ENCODE results near the gene COG4.
"Not testable (repeated sequence)": the region's sequence is repeated elsewhere in the genome, so short reads cannot be mapped to it uniquely, and the experiment has no call there.

The COG4 gene

DNA sequence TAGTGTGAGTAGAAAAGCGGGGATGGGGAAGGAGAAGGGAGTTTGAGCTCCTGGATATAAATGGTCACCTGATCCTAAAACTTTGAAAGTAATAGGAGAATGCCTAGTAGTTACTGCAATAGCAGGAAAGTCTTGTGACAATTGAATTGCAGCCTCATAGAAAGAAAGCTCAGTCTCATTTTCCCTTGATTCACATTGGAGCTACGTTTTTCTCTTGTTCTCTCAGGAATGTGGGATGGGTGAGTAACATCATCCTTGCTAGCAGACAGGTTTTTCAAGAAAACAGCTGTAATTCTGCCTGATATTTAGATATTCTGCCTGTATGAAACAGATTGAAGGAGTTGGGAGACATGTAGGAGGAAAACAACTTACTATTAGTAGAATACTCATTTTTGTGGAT, 25.6 kb upstream of the COG4 start:
- TF ChIP-seq EZH2phosphoT487 (IDR thresholded peaks at IDR 0.05; ENCODE audit: low read length), result no peak

DNA sequence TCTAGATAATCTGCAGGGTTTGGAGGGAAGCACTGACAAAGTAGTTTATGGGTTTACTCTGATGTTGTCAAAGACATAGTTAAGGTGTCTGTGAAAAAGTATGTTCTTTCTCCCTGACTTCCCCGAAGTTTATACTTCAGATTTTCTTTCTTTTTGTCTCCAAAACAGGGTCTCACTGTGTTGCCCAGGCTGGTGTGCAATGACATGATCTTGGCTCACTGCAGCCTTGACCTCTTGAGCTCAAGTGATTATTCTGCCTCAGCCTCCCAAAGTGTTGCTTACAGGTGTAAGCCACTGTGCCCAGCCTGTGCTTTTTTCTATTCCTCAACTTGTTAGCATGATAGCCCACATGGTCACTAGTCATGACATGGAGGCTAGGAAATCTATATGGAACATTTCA, 21.2 kb upstream of the COG4 start:
- no peak overlapping the region for H3K27ac ChIP-seq (ENCODE audit: low read length)
- no peak overlapping the region for H3K4me2 ChIP-seq (ENCODE audit: low read depth, low read length)
- H3K79me2 ChIP-seq (ENCODE audit: low read length), result peaks cover 98% of the 10 kb centered on the region
- H3K9ac ChIP-seq (ENCODE audit: low read length), result no peak overlapping the region
- H3K4me1 ChIP-seq (ENCODE audit: low read length), result no peaks in the 10 kb centered on the region
- peaks cover 39% of the 10 kb centered on the region for H4K20me1 ChIP-seq (ENCODE audit: insufficient read depth, low read length)
- H3K36me3 ChIP-seq (replicated peaks; ENCODE audit: insufficient read depth, low read length), result peaks cover 35% of the 10 kb centered on the region
- TF ChIP-seq, protein P1, sequence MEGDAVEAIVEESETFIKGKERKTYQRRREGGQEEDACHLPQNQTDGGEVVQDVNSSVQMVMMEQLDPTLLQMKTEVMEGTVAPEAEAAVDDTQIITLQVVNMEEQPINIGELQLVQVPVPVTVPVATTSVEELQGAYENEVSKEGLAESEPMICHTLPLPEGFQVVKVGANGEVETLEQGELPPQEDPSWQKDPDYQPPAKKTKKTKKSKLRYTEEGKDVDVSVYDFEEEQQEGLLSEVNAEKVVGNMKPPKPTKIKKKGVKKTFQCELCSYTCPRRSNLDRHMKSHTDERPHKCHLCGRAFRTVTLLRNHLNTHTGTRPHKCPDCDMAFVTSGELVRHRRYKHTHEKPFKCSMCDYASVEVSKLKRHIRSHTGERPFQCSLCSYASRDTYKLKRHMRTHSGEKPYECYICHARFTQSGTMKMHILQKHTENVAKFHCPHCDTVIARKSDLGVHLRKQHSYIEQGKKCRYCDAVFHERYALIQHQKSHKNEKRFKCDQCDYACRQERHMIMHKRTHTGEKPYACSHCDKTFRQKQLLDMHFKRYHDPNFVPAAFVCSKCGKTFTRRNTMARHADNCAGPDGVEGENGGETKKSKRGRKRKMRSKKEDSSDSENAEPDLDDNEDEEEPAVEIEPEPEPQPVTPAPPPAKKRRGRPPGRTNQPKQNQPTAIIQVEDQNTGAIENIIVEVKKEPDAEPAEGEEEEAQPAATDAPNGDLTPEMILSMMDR (IDR thresholded peaks at IDR 0.05; ENCODE audit: low read length), result no peak
- TF ChIP-seq EZH2phosphoT487 (IDR thresholded peaks at IDR 0.05; ENCODE audit: low read length), result no peak
- no peak for TF ChIP-seq EZH2 (optimal IDR thresholded peaks at IDR 0.05; ENCODE audit: low read depth, low read length)
- H2AFZ ChIP-seq (ENCODE audit: low read length), result no peak overlapping the region
- no peak for DNase-seq
- no peaks in the 10 kb centered on the region for H3F3A ChIP-seq (ENCODE audit: insufficient read depth, low read length)
- no peaks in the 10 kb centered on the region for H3K27me3 ChIP-seq (replicated peaks; ENCODE audit: insufficient read depth, low read length)
- H3K4me3 ChIP-seq (ENCODE audit: low read length), result no peak overlapping the region
- H3K9me2 ChIP-seq (replicated peaks; ENCODE audit: insufficient read depth, low read length), result no peaks in the 10 kb centered on the region
- no peaks in the 10 kb centered on the region for H3K9me3 ChIP-seq (replicated peaks; ENCODE audit: insufficient read depth, low read length)

More for the DNA sequence above, 25.6 kb upstream of the COG4 start:
- no peak for DNase-seq
- Histone ChIP-seq H3K4me3 (ENCODE audit: low read length) (no peak overlapping the region), H3K27ac (ENCODE audit: low read length) (no peak overlapping the region), H3K27me3 (replicated peaks; ENCODE audit: insufficient read depth, low read length) (no peaks in the 10 kb centered on the region), H4K20me1 (ENCODE audit: insufficient read depth, low read length) (peaks cover 40% of the 10 kb centered on the region), H3K9ac (ENCODE audit: low read length) (no peak overlapping the region), H3K9me3 (replicated peaks; ENCODE audit: insufficient read depth, low read length) (no peaks in the 10 kb centered on the region), H3K36me3 (replicated peaks; ENCODE audit: insufficient read depth, low read length) (peaks cover 33% of the 10 kb centered on the region), H2AFZ (ENCODE audit: low read length) (no peak overlapping the region), H3K4me1 (ENCODE audit: low read length) (no peaks in the 10 kb centered on the region), H3K9me2 (replicated peaks; ENCODE audit: insufficient read depth, low read length) (no peaks in the 10 kb centered on the region), H3F3A (ENCODE audit: insufficient read depth, low read length) (no peaks in the 10 kb centered on the region), H3K4me2 (ENCODE audit: low read depth, low read length) (no peak overlapping the region), H3K79me2 (ENCODE audit: low read length) (peaks cover 98% of the 10 kb centered on the region)

GRCh38 chr16:70540994-70541393, 17.6 kb upstream of the COG4 start:
- peaks cover 98% of the 10 kb centered on the region for H3K79me2 ChIP-seq (ENCODE audit: low read length)
- no peak overlapping the region for H3K9ac ChIP-seq (ENCODE audit: low read length)
- peaks cover 43% of the 10 kb centered on the region for H4K20me1 ChIP-seq (ENCODE audit: insufficient read depth, low read length)
- H3K27ac ChIP-seq (ENCODE audit: low read length), result no peak overlapping the region
- no peaks in the 10 kb centered on the region for H3K4me1 ChIP-seq (ENCODE audit: low read length)
- H3K36me3 ChIP-seq (replicated peaks; ENCODE audit: insufficient read depth, low read length), result peaks cover 26% of the 10 kb centered on the region; the same call in 1 of the 2 replicates
- H3K9me2 ChIP-seq (replicated peaks; ENCODE audit: insufficient read depth, low read length), result no peaks in the 10 kb centered on the region
- no peaks in the 10 kb centered on the region for H3K9me3 ChIP-seq (replicated peaks; ENCODE audit: insufficient read depth, low read length)
- H3K27me3 ChIP-seq (replicated peaks; ENCODE audit: insufficient read depth, low read length), result no peaks in the 10 kb centered on the region
- no peak overlapping the region for H3K4me3 ChIP-seq (ENCODE audit: low read length)
- no peak overlapping the region for H3K4me2 ChIP-seq (ENCODE audit: low read depth, low read length)
- H3F3A ChIP-seq (ENCODE audit: insufficient read depth, low read length), result 0 out of 2 replicates have a peak, but pooled peaks cover 5% of the 10 kb centered on the region
- TF ChIP-seq EZH2phosphoT487 (IDR thresholded peaks at IDR 0.05; ENCODE audit: low read length) (no peak), EZH2 (optimal IDR thresholded peaks at IDR 0.05; ENCODE audit: low read depth, low read length) (no peak)
- TF ChIP-seq, protein P1 (IDR thresholded peaks at IDR 0.05; ENCODE audit: low read length), result no peak
- no peak overlapping the region for H2AFZ ChIP-seq (ENCODE audit: low read length)
- no peak for DNase-seq

- Histone ChIP-seq H2AFZ (ENCODE audit: low read length) (no peak overlapping the region), H3K4me3 (ENCODE audit: low read length) (no peak overlapping the region), H3K9me3 (replicated peaks; ENCODE audit: insufficient read depth, low read length) (no peaks in the 10 kb centered on the region), H3K79me2 (ENCODE audit: low read length) (peaks cover 98% of the 10 kb centered on the region), H3K9me2 (replicated peaks; ENCODE audit: insufficient read depth, low read length) (no peaks in the 10 kb centered on the region), H3K9ac (ENCODE audit: low read length) (no peak overlapping the region), H4K20me1 (ENCODE audit: insufficient read depth, low read length) (peaks cover 48% of the 10 kb centered on the region), H3K4me2 (ENCODE audit: low read depth, low read length) (no peak overlapping the region), H3K27me3 (replicated peaks; ENCODE audit: insufficient read depth, low read length) (no peaks in the 10 kb centered on the region), H3K36me3 (replicated peaks; ENCODE audit: insufficient read depth, low read length) (peaks cover 33% of the 10 kb centered on the region), H3F3A (ENCODE audit: insufficient read depth, low read length) (peaks cover 5% of the 10 kb centered on the region; the same call in 1 of the 2 replicates), H3K4me1 (ENCODE audit: low read length) (no peaks in the 10 kb centered on the region), H3K27ac (ENCODE audit: low read length) (no peak overlapping the region)
- DNase-seq, result no peak
- TF ChIP-seq, protein P1 (IDR thresholded peaks at IDR 0.05; ENCODE audit: low read length), result no peak
- TF ChIP-seq EZH2 (optimal IDR thresholded peaks at IDR 0.05; ENCODE audit: low read depth, low read length) (no peak), EZH2phosphoT487 (IDR thresholded peaks at IDR 0.05; ENCODE audit: low read length) (no peak)
Observed at GRCh38 chr16:70534971-70535370, 11.6 kb upstream of the COG4 start.

DNA sequence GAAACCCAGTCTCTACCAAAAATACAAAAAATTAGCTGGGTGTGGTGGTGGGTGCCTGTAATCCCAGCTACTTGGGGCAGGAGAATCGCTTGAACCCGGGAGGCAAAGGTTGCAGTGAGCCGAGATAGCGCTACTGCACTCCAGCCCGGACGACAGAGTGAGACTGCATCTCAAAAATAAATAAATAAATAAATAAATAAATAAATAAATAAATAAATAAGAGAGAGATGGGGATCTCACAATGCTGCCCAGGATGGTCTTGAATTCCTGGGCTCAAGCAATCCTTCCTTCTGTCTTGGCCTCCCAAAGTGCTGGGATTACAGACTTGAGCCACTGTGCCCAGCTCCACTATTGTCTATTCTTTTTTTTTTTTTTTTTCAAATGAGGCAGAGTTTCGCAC, 6.6 kb upstream of the COG4 start:
- not testable (repeated sequence) for H3K9me3 ChIP-seq (replicated peaks; ENCODE audit: insufficient read depth, low read length); H3K4me1 ChIP-seq (ENCODE audit: low read length); H3K27ac ChIP-seq (ENCODE audit: low read length); H3K4me3 ChIP-seq (ENCODE audit: low read length); H3K27me3 ChIP-seq (replicated peaks; ENCODE audit: insufficient read depth, low read length); H3K9me2 ChIP-seq (replicated peaks; ENCODE audit: insufficient read depth, low read length); H3F3A ChIP-seq (ENCODE audit: insufficient read depth, low read length); H3K4me2 ChIP-seq (ENCODE audit: low read depth, low read length); DNase-seq; H2AFZ ChIP-seq (ENCODE audit: low read length); H3K9ac ChIP-seq (ENCODE audit: low read length)
- H4K20me1 ChIP-seq (ENCODE audit: insufficient read depth, low read length), result peaks cover 56% of the 10 kb centered on the region
- H3K79me2 ChIP-seq (ENCODE audit: low read length), result peaks cover 99% of the 10 kb centered on the region
- peaks cover 32% of the 10 kb centered on the region for H3K36me3 ChIP-seq (replicated peaks; ENCODE audit: insufficient read depth, low read length)
